GM18502 (cell line): ENCODE data around the gene PLCXD3.
A peak's percentile ranks its signal among the peaks of the same experiment; 100 is the strongest.

Source experiments
- ATAC-seq: cut with Tn5 transposase; IDR thresholded peaks from one replicate; pipeline ENCODE4 v1.9.1; 2021; ENCODE audit warnings: mild to moderate bottlenecking; ENCODE audit not compliant: unreplicated experiment, poor library complexity

The PLCXD3 gene

GRCh38 chr5:41416336-41416735 is 94.1 kb downstream of the PLCXD3 start:
- no peak for ATAC-seq

- ATAC-seq = no peak
These were observed 95.2 kb downstream of the PLCXD3 start for GRCh38 chr5:41415242-41415641.

- peak; percentile 58 for ATAC-seq
These were observed 95.8 kb downstream of the PLCXD3 start for GRCh38 chr5:41414598-41414997.

- no peak for ATAC-seq
These were observed 97.3 kb downstream of the PLCXD3 start for GRCh38 chr5:41413074-41413473.

- no peak for ATAC-seq
These were observed 97.9 kb downstream of the PLCXD3 start for GRCh38 chr5:41412496-41412895.

- no peak for ATAC-seq
These were observed 99.7 kb downstream of the PLCXD3 start for GRCh38 chr5:41410737-41411136.

GRCh38 chr5:41410307-41410706 is 100.1 kb downstream of the PLCXD3 start:
- no peak for ATAC-seq

GRCh38 chr5:41408676-41409443 is 101.5 kb downstream of the PLCXD3 start:
- no peak for ATAC-seq

GRCh38 chr5:41406936-41407335 is 103.5 kb downstream of the PLCXD3 start:
- ATAC-seq = no peak

GRCh38 chr5:41406424-41406823 is 104.0 kb downstream of the PLCXD3 start:
- no peak for ATAC-seq

- ATAC-seq = no peak
These were observed 105.6 kb downstream of the PLCXD3 start for GRCh38 chr5:41404757-41405156.

GRCh38 chr5:41403846-41404245 is 106.6 kb downstream of the PLCXD3 start:
- ATAC-seq = no peak

- ATAC-seq = no peak
These were observed 107.6 kb downstream of the PLCXD3 start for GRCh38 chr5:41402845-41403244.

GRCh38 chr5:41399839-41400238 is 110.6 kb downstream of the PLCXD3 start:
- no peak for ATAC-seq

GRCh38 chr5:41392016-41392415 is 118.4 kb downstream of the PLCXD3 start:
- no peak for ATAC-seq

- no peak for ATAC-seq
These were observed 135.8 kb downstream of the PLCXD3 start for GRCh38 chr5:41374631-41375030.

GRCh38 chr5:41373230-41373629 is 137.2 kb downstream of the PLCXD3 start:
- no peak for ATAC-seq

- ATAC-seq = no peak
These were observed 138.7 kb downstream of the PLCXD3 start for GRCh38 chr5:41371738-41372137.

- ATAC-seq = no peak
These were observed 139.9 kb downstream of the PLCXD3 start for GRCh38 chr5:41370482-41370881.

GRCh38 chr5:41369799-41370198 is 140.6 kb downstream of the PLCXD3 start:
- no peak for ATAC-seq

- ATAC-seq = no peak
These were observed 142.2 kb downstream of the PLCXD3 start for GRCh38 chr5:41368158-41368557.

- no peak for ATAC-seq
These were observed 145.0 kb downstream of the PLCXD3 start for GRCh38 chr5:41365369-41365768.
